ENCODE measurements around the gene C9orf57.

DNA sequence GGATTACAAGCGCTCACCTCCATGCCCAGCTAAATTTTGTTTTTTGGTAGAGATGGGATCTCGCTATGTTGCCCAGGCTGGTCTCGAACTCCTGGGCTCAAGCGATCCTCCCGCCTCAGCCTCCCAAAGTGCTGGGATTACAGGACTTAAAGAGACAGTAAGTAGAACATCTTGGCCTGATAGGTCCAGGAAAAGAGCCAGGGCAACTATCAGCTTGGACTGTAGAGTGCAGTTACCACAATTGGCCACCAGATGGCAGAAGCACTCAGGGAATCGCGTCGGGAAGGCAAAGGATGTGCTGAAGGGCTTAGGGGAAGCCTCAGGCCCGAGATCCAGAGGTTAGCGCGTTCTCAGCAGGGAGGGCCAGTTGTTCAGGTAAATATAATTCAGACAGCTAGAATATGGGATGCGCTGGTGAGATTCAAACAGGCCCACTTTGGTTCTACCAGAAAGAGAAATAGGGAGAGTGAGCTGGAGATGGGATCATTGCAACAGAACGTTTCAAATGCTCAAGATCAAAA lies 21.5 kb downstream of the C9orf57 start:
- TF ChIP-seq CTCF (conservative IDR thresholded peaks at IDR 0.05 in 1 of 2, IDR thresholded peaks at IDR 0.05 in 1 of 2; ENCODE audit: extremely low read depth in 1 of 2, insufficient read depth in 1 of 2, low read depth in 1 of 2, low read length in 2 of 2), result peak; percentile 96
- TF ChIP-seq EZH2 (IDR thresholded peaks at IDR 0.05; ENCODE audit: borderline replicate concordance, low read length), result no peak

Measured in mammary epithelial cell (primary cell).